ENCODE data around the gene NCDN.

The NCDN gene

GRCh38 chr1:35564884-35565741 lies 7.5 kb downstream of the NCDN start:
- H3K4ac ChIP-seq (ENCODE audit: low read length): no peak overlapping the region
- H3K9ac ChIP-seq (ENCODE audit: low read depth, low read length, poor library complexity): no peak overlapping the region
- no peak overlapping the region for H3K14ac ChIP-seq (ENCODE audit: low read length)
- H3K18ac ChIP-seq (ENCODE audit: low read length): peak overlapping the region; percentile 29
- peaks cover 23 to 55% of the 10 kb centered on the region in 2 donors for H3K36me3 ChIP-seq (replicated peaks in 1 of 2; ENCODE audit: control insufficient read depth in 2 of 2, insufficient read depth in 2 of 2, low read length in 2 of 2)
- H2AK5ac ChIP-seq (ENCODE audit: low read depth, low read length): peak overlapping the region; percentile 72
- no peak overlapping the region for H2AFZ ChIP-seq (ENCODE audit: low read length)
- no peak overlapping the region for H2BK5ac ChIP-seq (ENCODE audit: low read length)
- no peak overlapping the region for H2BK120ac ChIP-seq (ENCODE audit: low read depth, low read length)
- H3K4me1 ChIP-seq (ENCODE audit: control insufficient read depth in 2 of 2, insufficient read depth in 1 of 2, low read depth in 1 of 2, low read length in 2 of 2): no peaks in the 10 kb centered on the region
- DNase-seq (ENCODE audit: low spot score): no peak
- no peak overlapping the region for H3K4me3 ChIP-seq (ENCODE audit: low read length in 2 of 2)
- H4K91ac ChIP-seq (ENCODE audit: low read depth, low read length, poor library complexity): no peak overlapping the region
- H3K4me2 ChIP-seq (ENCODE audit: insufficient read depth, low read length, poor library complexity, severe bottlenecking): no peak overlapping the region
- no CpG with 5 or more reads among the region's 28 CpGs for WGBS, 2 donors (ENCODE audit: extremely low coverage in 2 of 2, insufficient read length in 2 of 2, insufficient replicate concordance in 1 of 2)
- H3K23ac ChIP-seq (ENCODE audit: low read depth, low read length, poor library complexity): peak overlapping the region; percentile 74
- H3K27ac ChIP-seq (replicated peaks; ENCODE audit: low read length): no peak overlapping the region
- H2BK12ac ChIP-seq (ENCODE audit: low read length): no peak overlapping the region
- H3K27me3 ChIP-seq (ENCODE audit: control insufficient read depth in 3 of 3, insufficient read depth in 3 of 3, low read depth in 1 of 3, low read length in 3 of 3): peaks cover 0 to 2% (median 0%) of the 10 kb centered on the region in 3 experiments
- no peak overlapping the region for H2BK15ac ChIP-seq (ENCODE audit: low read length)
- H3K9me3 ChIP-seq (replicated peaks in 1 of 2; ENCODE audit: control insufficient read depth in 2 of 2, insufficient read depth in 1 of 2, low read depth in 1 of 2, low read length in 2 of 2): no peaks in the 10 kb centered on the region
- peaks cover 2% of the 10 kb centered on the region for H3K79me1 ChIP-seq (ENCODE audit: low read depth, low read length)
- H4K8ac ChIP-seq (ENCODE audit: low read depth, low read length): no peak overlapping the region

GRCh38 chr1:35565742-35566133 lies 8.1 kb downstream of the NCDN start:
- Histone ChIP-seq H3K27me3 (ENCODE audit: control insufficient read depth in 3 of 3, insufficient read depth in 3 of 3, low read depth in 1 of 3, low read length in 3 of 3) (peaks cover 0 to 8% (median 0%) of the 10 kb centered on the region in 3 experiments), H4K8ac (ENCODE audit: low read depth, low read length) (no peak overlapping the region), H4K91ac (ENCODE audit: low read depth, low read length, poor library complexity) (no peak overlapping the region), H3K14ac (ENCODE audit: low read length) (no peak overlapping the region), H2BK15ac (ENCODE audit: low read length) (no peak overlapping the region), H3K9ac (ENCODE audit: low read depth, low read length, poor library complexity) (no peak overlapping the region), H2AFZ (ENCODE audit: low read length) (no peak overlapping the region), H2BK120ac (ENCODE audit: low read depth, low read length) (no peak overlapping the region), H2AK5ac (ENCODE audit: low read depth, low read length) (no peak overlapping the region), H3K79me1 (ENCODE audit: low read depth, low read length) (peaks cover 2% of the 10 kb centered on the region), H3K18ac (ENCODE audit: low read length) (no peak overlapping the region), H3K23ac (ENCODE audit: low read depth, low read length, poor library complexity) (no peak overlapping the region), H2BK12ac (ENCODE audit: low read length) (no peak overlapping the region), H2BK5ac (ENCODE audit: low read length) (peak overlapping the region; percentile 41), H3K4me2 (ENCODE audit: insufficient read depth, low read length, poor library complexity, severe bottlenecking) (no peak overlapping the region), H3K36me3 (replicated peaks in 1 of 2; ENCODE audit: control insufficient read depth in 2 of 2, insufficient read depth in 2 of 2, low read length in 2 of 2) (peaks cover 23 to 53% of the 10 kb centered on the region in 2 donors), H3K4me3 (ENCODE audit: low read length in 2 of 2) (no peak overlapping the region), H3K27ac (replicated peaks; ENCODE audit: low read length) (no peak overlapping the region), H3K4ac (ENCODE audit: low read length) (no peak overlapping the region), H3K4me1 (ENCODE audit: control insufficient read depth in 2 of 2, insufficient read depth in 1 of 2, low read depth in 1 of 2, low read length in 2 of 2) (no peaks in the 10 kb centered on the region), H3K9me3 (replicated peaks in 1 of 2; ENCODE audit: control insufficient read depth in 2 of 2, insufficient read depth in 1 of 2, low read depth in 1 of 2, low read length in 2 of 2) (peaks cover 0 to 1% of the 10 kb centered on the region in 2 donors)
- no peak for DNase-seq (ENCODE audit: low spot score)
- WGBS, 2 donors (ENCODE audit: extremely low coverage in 2 of 2, insufficient read length in 2 of 2, insufficient replicate concordance in 1 of 2): no CpG with 5 or more reads among the region's 11 CpGs

GRCh38 chr1:35567947-35568558 lies 10.5 kb downstream of the NCDN start:
- H3K4me3 ChIP-seq (ENCODE audit: low read length in 2 of 2): no peak overlapping the region
- no peaks in the 10 kb centered on the region for H3K79me1 ChIP-seq (ENCODE audit: low read depth, low read length)
- H3K9ac ChIP-seq (ENCODE audit: low read depth, low read length, poor library complexity): no peak overlapping the region
- no peak overlapping the region for H2AFZ ChIP-seq (ENCODE audit: low read length)
- no peak overlapping the region for H3K27ac ChIP-seq (replicated peaks; ENCODE audit: low read length)
- no peak overlapping the region for H4K8ac ChIP-seq (ENCODE audit: low read depth, low read length)
- H2BK12ac ChIP-seq (ENCODE audit: low read length): no peak overlapping the region
- H4K91ac ChIP-seq (ENCODE audit: low read depth, low read length, poor library complexity): no peak overlapping the region
- H3K18ac ChIP-seq (ENCODE audit: low read length): no peak overlapping the region
- H3K4me1 ChIP-seq (ENCODE audit: control insufficient read depth in 2 of 2, insufficient read depth in 1 of 2, low read depth in 1 of 2, low read length in 2 of 2): peaks cover 1 to 3% of the 10 kb centered on the region in 2 donors
- no peak overlapping the region for H2BK120ac ChIP-seq (ENCODE audit: low read depth, low read length)
- no peak overlapping the region for H2AK5ac ChIP-seq (ENCODE audit: low read depth, low read length)
- no peak overlapping the region for H3K14ac ChIP-seq (ENCODE audit: low read length)
- H2BK5ac ChIP-seq (ENCODE audit: low read length): no peak overlapping the region
- no CpG with 5 or more reads among the region's 9 CpGs for WGBS, 2 donors (ENCODE audit: extremely low coverage in 2 of 2, insufficient read length in 2 of 2, insufficient replicate concordance in 1 of 2)
- H3K27me3 ChIP-seq (ENCODE audit: control insufficient read depth in 3 of 3, insufficient read depth in 3 of 3, low read depth in 1 of 3, low read length in 3 of 3): peaks cover 2 to 28% (median 20%) of the 10 kb centered on the region in 3 experiments
- no peak overlapping the region for H2BK15ac ChIP-seq (ENCODE audit: low read length)
- DNase-seq (ENCODE audit: low spot score): no peak
- H3K4ac ChIP-seq (ENCODE audit: low read length): no peak overlapping the region
- peaks cover 12 to 31% of the 10 kb centered on the region in 2 donors for H3K36me3 ChIP-seq (replicated peaks in 1 of 2; ENCODE audit: control insufficient read depth in 2 of 2, insufficient read depth in 2 of 2, low read length in 2 of 2)
- H3K4me2 ChIP-seq (ENCODE audit: insufficient read depth, low read length, poor library complexity, severe bottlenecking): no peak overlapping the region
- peaks cover 0 to 1% of the 10 kb centered on the region in 2 donors for H3K9me3 ChIP-seq (replicated peaks in 1 of 2; ENCODE audit: control insufficient read depth in 2 of 2, insufficient read depth in 1 of 2, low read depth in 1 of 2, low read length in 2 of 2)
- H3K23ac ChIP-seq (ENCODE audit: low read depth, low read length, poor library complexity): no peak overlapping the region

- no peak overlapping the region for H3K14ac ChIP-seq (ENCODE audit: low read length)
- no CpG with 5 or more reads among the region's 4 CpGs for WGBS, 2 donors (ENCODE audit: extremely low coverage in 2 of 2, insufficient read length in 2 of 2, insufficient replicate concordance in 1 of 2)
- no peak overlapping the region for H3K18ac ChIP-seq (ENCODE audit: low read length)
Measured at GRCh38 chr1:35568975-35569395, 11.4 kb downstream of the NCDN start.

More at GRCh38 chr1:35568975-35569395, 11.4 kb downstream of the NCDN start:
- H3K4ac ChIP-seq (ENCODE audit: low read length): no peak overlapping the region
- H3K9me3 ChIP-seq (replicated peaks in 1 of 2; ENCODE audit: control insufficient read depth in 2 of 2, insufficient read depth in 1 of 2, low read depth in 1 of 2, low read length in 2 of 2): peaks cover 0 to 1% of the 10 kb centered on the region in 2 donors
- no peak overlapping the region for H3K4me2 ChIP-seq (ENCODE audit: insufficient read depth, low read length, poor library complexity, severe bottlenecking)
- H3K36me3 ChIP-seq (replicated peaks in 1 of 2; ENCODE audit: control insufficient read depth in 2 of 2, insufficient read depth in 2 of 2, low read length in 2 of 2): peaks cover 9 to 21% of the 10 kb centered on the region in 2 donors
- H4K8ac ChIP-seq (ENCODE audit: low read depth, low read length): no peak overlapping the region
- no peak overlapping the region for H3K27ac ChIP-seq (replicated peaks; ENCODE audit: low read length)
- no peak for DNase-seq (ENCODE audit: low spot score)
- no peak overlapping the region for H4K91ac ChIP-seq (ENCODE audit: low read depth, low read length, poor library complexity)
- H3K4me1 ChIP-seq (ENCODE audit: control insufficient read depth in 2 of 2, insufficient read depth in 1 of 2, low read depth in 1 of 2, low read length in 2 of 2): peaks cover 1 to 3% of the 10 kb centered on the region in 2 donors
- H2BK12ac ChIP-seq (ENCODE audit: low read length): no peak overlapping the region
- H3K23ac ChIP-seq (ENCODE audit: low read depth, low read length, poor library complexity): no peak overlapping the region
- no peak overlapping the region for H2BK5ac ChIP-seq (ENCODE audit: low read length)
- H3K4me3 ChIP-seq (ENCODE audit: low read length in 2 of 2): no peak overlapping the region
- no peak overlapping the region for H2BK15ac ChIP-seq (ENCODE audit: low read length)
- no peak overlapping the region for H3K9ac ChIP-seq (ENCODE audit: low read depth, low read length, poor library complexity)
- peaks cover 10 to 38% (median 30%) of the 10 kb centered on the region in 3 experiments for H3K27me3 ChIP-seq (ENCODE audit: control insufficient read depth in 3 of 3, insufficient read depth in 3 of 3, low read depth in 1 of 3, low read length in 3 of 3)
- no peak overlapping the region for H2AK5ac ChIP-seq (ENCODE audit: low read depth, low read length)
- H2AFZ ChIP-seq (ENCODE audit: low read length): no peak overlapping the region
- no peaks in the 10 kb centered on the region for H3K79me1 ChIP-seq (ENCODE audit: low read depth, low read length)
- no peak overlapping the region for H2BK120ac ChIP-seq (ENCODE audit: low read depth, low read length)
